A549 (cell line): ENCODE data around the gene FGF19.

Experiments used
- CBX2 ChIP-seq: fragments of 200-600 bp; sonication (generic); IDR thresholded peaks from 2 replicates; pipeline ENCODE4 v1.6.1; 2016; ENCODE audit warnings: low read depth, mild to moderate bottlenecking, borderline replicate concordance
- CTCF ChIP-seq: fragments of >200 bp; sonication (Bioruptor Twin); formaldehyde crosslinking; IDR thresholded peaks from 3 replicates; pipeline ENCODE4 v1.5.1; 2016
- FOSB ChIP-seq: fragments of 250-450 bp; sonication (Bioruptor Pico); IDR thresholded peaks from 2 replicates; pipeline ENCODE4 v1.5.0; 2020; ENCODE audit warnings: mild to moderate bottlenecking, moderate library complexity
- MYC ChIP-seq: IDR thresholded peaks from 2 replicates; pipeline ENCODE4 v1.6.1; 2012; ENCODE audit warnings: mild to moderate bottlenecking, inconsistent platforms, low read length, improper control_type of control experiment, borderline replicate concordance
- NPAS2 ChIP-seq: fragments of 250-450 bp; sonication (Bioruptor Pico); IDR thresholded peaks from 2 replicates; pipeline ENCODE4 v1.8.0; 2022; ENCODE audit warnings: mild to moderate bottlenecking, moderate library complexity, borderline replicate concordance
- NR3C1 ChIP-seq: fragments of >200 bp; sonication (Bioruptor Twin); formaldehyde crosslinking; IDR thresholded peaks from 3 replicates; pipeline ENCODE4 v1.6.1; 2017
- POLR2A ChIP-seq: IDR thresholded peaks from 2 replicates; pipeline ENCODE4 v1.6.1; 2012; ENCODE audit warnings: mild to moderate bottlenecking, low read length
- RCOR1 ChIP-seq: fragments of 150-350 bp; IDR thresholded peaks from 2 replicates; pipeline ENCODE4 v1.6.1; 2014; ENCODE audit warnings: antibody characterized with exemption, low read length, low read depth

- TF ChIP-seq CBX2 (no peak), CTCF (no peak), MYC (no peak), NR3C1 (no peak), RCOR1 (no peak), NPAS2 (CRISPR knock-in tag) (no peak), FOSB (no peak), POLR2A (no peak)
These were observed 11.6 kb upstream of the FGF19 start for GRCh38 chr11:69715446-69715845.
